ENCODE data around the gene PDLIM4.

GRCh38 chr5:132220491-132220890 is 37.0 kb upstream of the PDLIM4 start:
- TF ChIP-seq SIN3A (IDR thresholded peaks at IDR 0.05; ENCODE audit: borderline replicate concordance, insufficient read depth, low read length) (no peak), TAF1 (IDR thresholded peaks at IDR 0.05; ENCODE audit: borderline replicate concordance, insufficient read depth, low read length) (no peak)
